GM23338 (cell line): ENCODE measurements around the gene NTF3. TPM values are rescaled to one million over a fixed set of nuclear protein-coding genes. Genes with fewer than 3 reads are reported as not detected.

Source experiments
- ATAC-seq: fragments of 200-7000 bp; cut with Tn5 transposase; 3 replicates; pipeline ENCODE4 v1.9.1; 2020
- DNase-seq: peaks from one replicate; pipeline ENCODE4 v3.0.0-alpha.2; 2015; ENCODE audit warnings: low spot score
- H2AFZ ChIP-seq: fragments of 200-600 bp; sonication (generic); 2 replicates; pipeline ENCODE4 v1.8.0; 2016; ENCODE audit warnings: antibody characterized with exemption, mild to moderate bottlenecking, moderate library complexity
- H3F3A ChIP-seq: fragments of 200-600 bp; sonication (generic); replicated peaks from 2 replicates; pipeline ENCODE4 v1.8.0; 2017; ENCODE audit warnings: antibody characterized with exemption, mixed run types, low read depth
- H3K27ac ChIP-seq: fragments of 200-600 bp; sonication (generic); 2 replicates; pipeline ENCODE4 v1.6.1; 2016; ENCODE audit warnings: low read depth
- H3K27me3 ChIP-seq: fragments of 200-600 bp; sonication (generic); 2 replicates; pipeline ENCODE4 v1.8.0; 2016; ENCODE audit warnings: mild to moderate bottlenecking, mixed run types, moderate library complexity; ENCODE audit not compliant: insufficient read depth
- H3K36me3 ChIP-seq: fragments of 200-600 bp; sonication (generic); 2 replicates; pipeline ENCODE4 v1.8.0; 2016; ENCODE audit warnings: mild to moderate bottlenecking; ENCODE audit not compliant: insufficient read depth
- H3K4me1 ChIP-seq: fragments of 200-600 bp; sonication (generic); 2 replicates; pipeline ENCODE4 v1.8.0; 2016; ENCODE audit warnings: mild to moderate bottlenecking, moderate library complexity; ENCODE audit not compliant: insufficient read depth
- H3K4me2 ChIP-seq: fragments of 200-600 bp; sonication (generic); 2 replicates; pipeline ENCODE4 v1.7.1; 2017; ENCODE audit warnings: mixed run types
- H3K4me3 ChIP-seq: fragments of 200-600 bp; sonication (generic); 2 replicates; pipeline ENCODE4 v1.6.1; 2016; ENCODE audit warnings: mixed run types
- H3K79me2 ChIP-seq: fragments of 200-600 bp; sonication (generic); replicated peaks from 2 replicates; pipeline ENCODE4 v1.8.0; 2017; ENCODE audit warnings: mild to moderate bottlenecking; ENCODE audit not compliant: insufficient read depth
- H3K9me2 ChIP-seq: fragments of 200-600 bp; sonication (generic); 2 replicates; pipeline ENCODE4 v1.8.0; 2017; ENCODE audit not compliant: insufficient read depth
- H4K20me1 ChIP-seq: fragments of 200-600 bp; sonication (generic); replicated peaks from 2 replicates; pipeline ENCODE4 v1.8.0; 2017; ENCODE audit warnings: mild to moderate bottlenecking; ENCODE audit not compliant: insufficient read depth
- H3K27ac Mint-ChIP-seq: 2 replicates; pipeline ENCODE4 v1.8.0; 2020; ENCODE audit warnings: inconsistent platforms, mild to moderate bottlenecking, moderate library complexity, mixed read lengths
- H3K27me3 Mint-ChIP-seq: 3 replicates; pipeline ENCODE4 v1.8.0; 2022; ENCODE audit warnings: low read depth, mild to moderate bottlenecking, moderate library complexity, mixed read lengths, inconsistent platforms; ENCODE audit not compliant: insufficient read depth, poor library complexity
- H3K36me3 Mint-ChIP-seq: 3 replicates; pipeline ENCODE4 v1.8.0; 2021; ENCODE audit warnings: low read depth, mild to moderate bottlenecking, inconsistent platforms, moderate library complexity, mixed read lengths
- H3K4me1 Mint-ChIP-seq: 3 replicates; pipeline ENCODE4 v1.8.0; 2020; ENCODE audit warnings: mild to moderate bottlenecking, inconsistent platforms, mixed read lengths
- H3K4me3 Mint-ChIP-seq: 3 replicates; pipeline ENCODE4 v1.8.0; 2021; ENCODE audit warnings: moderate library complexity, mild to moderate bottlenecking, inconsistent platforms, mixed read lengths
- H3K9me3 Mint-ChIP-seq: 3 replicates; pipeline ENCODE4 v1.8.0; 2020; ENCODE audit warnings: moderate library complexity, mild to moderate bottlenecking, inconsistent platforms, mixed read lengths
- CREB1 ChIP-seq: fragments of 250-450 bp; sonication (Bioruptor Pico); IDR thresholded peaks from 2 replicates; pipeline ENCODE4 v1.5.0; 2020; ENCODE audit warnings: low read depth, mild to moderate bottlenecking, moderate library complexity
- EZH2 ChIP-seq: fragments of 200-600 bp; sonication (generic); IDR thresholded peaks from one replicate; pipeline ENCODE4 v1.8.0; 2017; ENCODE audit warnings: antibody characterized with exemption, mild to moderate bottlenecking, low read depth; ENCODE audit not compliant: unreplicated experiment
- STAT1 ChIP-seq: IDR thresholded peaks from one replicate; pipeline ENCODE4 v1.6.1; 2016; ENCODE audit warnings: antibody characterized with exemption; ENCODE audit not compliant: unreplicated experiment
- ZNF114 ChIP-seq: fragments of 250-450 bp; sonication (Bioruptor Pico); IDR thresholded peaks from 2 replicates; pipeline ENCODE4 v1.5.0; 2020; ENCODE audit warnings: mild to moderate bottlenecking, moderate library complexity
- polyA plus RNA-seq: library from polyadenylated mRNA; unstranded; fragments of >200 nt; fragmentation: Nextera tagmentation; extraction: Ambion mirVana; gene quantifications from 2 replicates; pipeline ENCODE4 v1.2.1, GENCODE V29; 2016
- total RNA-seq: library from RNA; depleted of rRNA; stranded (reverse); fragments of >200 nt; shearing (Covaris generic); gene quantifications from 2 replicates; pipeline ENCODE4 v1.2.3, GENCODE V29; 2014
- TF ChIP-seq, protein P1 (sequence below): fragments of 250-450 bp; sonication (Bioruptor Pico); IDR thresholded peaks from 2 replicates; pipeline ENCODE4 v1.5.0; 2020; ENCODE audit warnings: mild to moderate bottlenecking, moderate library complexity
- TF ChIP-seq, protein P2 (sequence below): IDR thresholded peaks from 2 replicates; pipeline ENCODE4 v1.6.1; 2016; ENCODE audit warnings: antibody characterized with exemption
- TF ChIP-seq, protein P3 (sequence below), 2 experiments: fragments of 200-600 bp in 1 of 2; sonication (generic) in 1 of 2; conservative IDR thresholded peaks; 2 replicates each; pipeline versions ENCODE4 v1.5.1 to v1.6.1; 2016 to 2017; ENCODE audit warnings: antibody characterized with exemption in 2 of 2, low read depth in 2 of 2, mild to moderate bottlenecking in 2 of 2, moderate library complexity in 1 of 2

The NTF3 gene
- total and polyA plus RNA-seq, 2 experiments from 2014 or later: 1.2 TPM; not detected in 1

DNA sequence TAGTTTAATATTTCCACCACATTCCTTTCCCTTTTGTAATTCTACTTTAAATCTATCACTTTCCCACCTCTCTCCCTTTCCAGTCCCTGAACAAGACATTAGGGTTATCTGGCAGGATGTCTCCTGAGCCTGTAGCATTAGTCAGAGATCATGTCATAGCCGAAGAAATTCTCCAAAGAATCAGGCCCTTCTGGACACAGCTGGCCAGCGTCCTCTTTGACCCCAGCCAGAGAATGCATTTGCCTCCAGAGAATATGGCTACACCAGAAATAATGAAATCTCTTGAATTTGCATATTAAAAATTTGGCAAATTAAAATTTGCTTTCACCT, 56.7 kb downstream of the NTF3 start (continued):
- TF ChIP-seq, protein P1, sequence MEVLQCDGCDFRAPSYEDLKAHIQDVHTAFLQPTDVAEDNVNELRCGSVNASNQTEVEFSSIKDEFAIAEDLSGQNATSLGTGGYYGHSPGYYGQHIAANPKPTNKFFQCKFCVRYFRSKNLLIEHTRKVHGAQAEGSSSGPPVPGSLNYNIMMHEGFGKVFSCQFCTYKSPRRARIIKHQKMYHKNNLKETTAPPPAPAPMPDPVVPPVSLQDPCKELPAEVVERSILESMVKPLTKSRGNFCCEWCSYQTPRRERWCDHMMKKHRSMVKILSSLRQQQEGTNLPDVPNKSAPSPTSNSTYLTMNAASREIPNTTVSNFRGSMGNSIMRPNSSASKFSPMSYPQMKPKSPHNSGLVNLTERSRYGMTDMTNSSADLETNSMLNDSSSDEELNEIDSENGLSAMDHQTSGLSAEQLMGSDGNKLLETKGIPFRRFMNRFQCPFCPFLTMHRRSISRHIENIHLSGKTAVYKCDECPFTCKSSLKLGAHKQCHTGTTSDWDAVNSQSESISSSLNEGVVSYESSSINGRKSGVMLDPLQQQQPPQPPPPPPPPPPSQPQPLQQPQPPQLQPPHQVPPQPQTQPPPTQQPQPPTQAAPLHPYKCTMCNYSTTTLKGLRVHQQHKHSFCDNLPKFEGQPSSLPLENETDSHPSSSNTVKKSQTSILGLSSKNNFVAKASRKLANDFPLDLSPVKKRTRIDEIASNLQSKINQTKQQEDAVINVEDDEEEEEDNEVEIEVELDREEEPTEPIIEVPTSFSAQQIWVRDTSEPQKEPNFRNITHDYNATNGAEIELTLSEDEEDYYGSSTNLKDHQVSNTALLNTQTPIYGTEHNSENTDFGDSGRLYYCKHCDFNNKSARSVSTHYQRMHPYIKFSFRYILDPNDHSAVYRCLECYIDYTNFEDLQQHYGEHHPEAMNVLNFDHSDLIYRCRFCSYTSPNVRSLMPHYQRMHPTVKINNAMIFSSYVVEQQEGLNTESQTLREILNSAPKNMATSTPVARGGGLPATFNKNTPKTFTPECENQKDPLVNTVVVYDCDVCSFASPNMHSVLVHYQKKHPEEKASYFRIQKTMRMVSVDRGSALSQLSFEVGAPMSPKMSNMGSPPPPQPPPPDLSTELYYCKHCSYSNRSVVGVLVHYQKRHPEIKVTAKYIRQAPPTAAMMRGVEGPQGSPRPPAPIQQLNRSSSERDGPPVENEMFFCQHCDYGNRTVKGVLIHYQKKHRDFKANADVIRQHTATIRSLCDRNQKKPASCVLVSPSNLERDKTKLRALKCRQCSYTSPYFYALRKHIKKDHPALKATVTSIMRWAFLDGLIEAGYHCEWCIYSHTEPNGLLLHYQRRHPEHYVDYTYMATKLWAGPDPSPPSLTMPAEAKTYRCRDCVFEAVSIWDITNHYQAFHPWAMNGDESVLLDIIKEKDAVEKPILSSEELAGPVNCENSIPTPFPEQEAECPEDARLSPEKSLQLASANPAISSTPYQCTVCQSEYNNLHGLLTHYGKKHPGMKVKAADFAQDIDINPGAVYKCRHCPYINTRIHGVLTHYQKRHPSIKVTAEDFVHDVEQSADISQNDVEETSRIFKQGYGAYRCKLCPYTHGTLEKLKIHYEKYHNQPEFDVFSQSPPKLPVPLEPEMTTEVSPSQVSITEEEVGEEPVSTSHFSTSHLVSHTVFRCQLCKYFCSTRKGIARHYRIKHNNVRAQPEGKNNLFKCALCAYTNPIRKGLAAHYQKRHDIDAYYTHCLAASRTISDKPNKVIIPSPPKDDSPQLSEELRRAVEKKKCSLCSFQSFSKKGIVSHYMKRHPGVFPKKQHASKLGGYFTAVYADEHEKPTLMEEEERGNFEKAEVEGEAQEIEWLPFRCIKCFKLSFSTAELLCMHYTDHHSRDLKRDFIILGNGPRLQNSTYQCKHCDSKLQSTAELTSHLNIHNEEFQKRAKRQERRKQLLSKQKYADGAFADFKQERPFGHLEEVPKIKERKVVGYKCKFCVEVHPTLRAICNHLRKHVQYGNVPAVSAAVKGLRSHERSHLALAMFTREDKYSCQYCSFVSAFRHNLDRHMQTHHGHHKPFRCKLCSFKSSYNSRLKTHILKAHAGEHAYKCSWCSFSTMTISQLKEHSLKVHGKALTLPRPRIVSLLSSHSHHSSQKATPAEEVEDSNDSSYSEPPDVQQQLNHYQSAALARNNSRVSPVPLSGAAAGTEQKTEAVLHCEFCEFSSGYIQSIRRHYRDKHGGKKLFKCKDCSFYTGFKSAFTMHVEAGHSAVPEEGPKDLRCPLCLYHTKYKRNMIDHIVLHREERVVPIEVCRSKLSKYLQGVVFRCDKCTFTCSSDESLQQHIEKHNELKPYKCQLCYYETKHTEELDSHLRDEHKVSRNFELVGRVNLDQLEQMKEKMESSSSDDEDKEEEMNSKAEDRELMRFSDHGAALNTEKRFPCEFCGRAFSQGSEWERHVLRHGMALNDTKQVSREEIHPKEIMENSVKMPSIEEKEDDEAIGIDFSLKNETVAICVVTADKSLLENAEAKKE (CRISPR knock-in tag): no peak
- TF ChIP-seq CREB1 (CRISPR knock-in tag): no peak
- TF ChIP-seq EZH2: no peak
- TF ChIP-seq STAT1: no peak

DNA sequence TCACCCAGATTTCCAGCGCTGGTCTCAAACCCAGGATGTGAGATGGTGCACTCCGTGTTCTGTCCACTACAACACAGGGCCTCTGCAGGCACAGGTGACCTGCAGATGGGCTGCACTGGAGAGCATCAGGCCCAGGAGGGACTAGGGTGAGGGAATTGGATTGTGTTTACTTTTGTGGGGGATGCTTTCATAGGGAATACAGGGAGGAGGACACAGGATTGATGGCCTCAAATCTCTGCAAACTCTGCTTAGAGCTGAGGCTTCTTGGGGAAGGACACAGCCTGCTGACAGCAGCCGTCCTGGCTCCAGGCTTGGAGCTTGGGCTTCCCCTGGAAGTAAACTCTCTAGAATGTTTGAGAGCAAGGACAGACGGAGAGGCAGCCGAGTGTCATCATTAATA, 57.1 kb downstream of the NTF3 start:
- peaks cover 2% of the 10 kb centered on the region for H3K27me3 Mint-ChIP-seq
- DNase-seq: no peak
- Histone ChIP-seq H3K4me3 (no peak overlapping the region), H3K4me2 (no peak overlapping the region), H3K79me2 (no peaks in the 10 kb centered on the region), H3K36me3 (no peaks in the 10 kb centered on the region), H3K4me1 (no peaks in the 10 kb centered on the region), H4K20me1 (no peaks in the 10 kb centered on the region), H2AFZ (no peak overlapping the region), H3F3A (no peaks in the 10 kb centered on the region), H3K9me2 (no peaks in the 10 kb centered on the region), H3K27me3 (no peaks in the 10 kb centered on the region), H3K27ac (no peak overlapping the region)
- no peak for ATAC-seq
- H3K4me1 Mint-ChIP-seq: peaks cover 15% of the 10 kb centered on the region
- TF ChIP-seq, protein P2, sequence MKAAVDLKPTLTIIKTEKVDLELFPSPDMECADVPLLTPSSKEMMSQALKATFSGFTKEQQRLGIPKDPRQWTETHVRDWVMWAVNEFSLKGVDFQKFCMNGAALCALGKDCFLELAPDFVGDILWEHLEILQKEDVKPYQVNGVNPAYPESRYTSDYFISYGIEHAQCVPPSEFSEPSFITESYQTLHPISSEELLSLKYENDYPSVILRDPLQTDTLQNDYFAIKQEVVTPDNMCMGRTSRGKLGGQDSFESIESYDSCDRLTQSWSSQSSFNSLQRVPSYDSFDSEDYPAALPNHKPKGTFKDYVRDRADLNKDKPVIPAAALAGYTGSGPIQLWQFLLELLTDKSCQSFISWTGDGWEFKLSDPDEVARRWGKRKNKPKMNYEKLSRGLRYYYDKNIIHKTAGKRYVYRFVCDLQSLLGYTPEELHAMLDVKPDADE: no peak
- TF ChIP-seq ZNF114 (CRISPR knock-in tag): no peak
- TF ChIP-seq, protein P3, sequence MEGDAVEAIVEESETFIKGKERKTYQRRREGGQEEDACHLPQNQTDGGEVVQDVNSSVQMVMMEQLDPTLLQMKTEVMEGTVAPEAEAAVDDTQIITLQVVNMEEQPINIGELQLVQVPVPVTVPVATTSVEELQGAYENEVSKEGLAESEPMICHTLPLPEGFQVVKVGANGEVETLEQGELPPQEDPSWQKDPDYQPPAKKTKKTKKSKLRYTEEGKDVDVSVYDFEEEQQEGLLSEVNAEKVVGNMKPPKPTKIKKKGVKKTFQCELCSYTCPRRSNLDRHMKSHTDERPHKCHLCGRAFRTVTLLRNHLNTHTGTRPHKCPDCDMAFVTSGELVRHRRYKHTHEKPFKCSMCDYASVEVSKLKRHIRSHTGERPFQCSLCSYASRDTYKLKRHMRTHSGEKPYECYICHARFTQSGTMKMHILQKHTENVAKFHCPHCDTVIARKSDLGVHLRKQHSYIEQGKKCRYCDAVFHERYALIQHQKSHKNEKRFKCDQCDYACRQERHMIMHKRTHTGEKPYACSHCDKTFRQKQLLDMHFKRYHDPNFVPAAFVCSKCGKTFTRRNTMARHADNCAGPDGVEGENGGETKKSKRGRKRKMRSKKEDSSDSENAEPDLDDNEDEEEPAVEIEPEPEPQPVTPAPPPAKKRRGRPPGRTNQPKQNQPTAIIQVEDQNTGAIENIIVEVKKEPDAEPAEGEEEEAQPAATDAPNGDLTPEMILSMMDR (conservative IDR thresholded peaks at IDR 0.05; ENCODE audit: low read depth in 2 of 2): no peak
- TF ChIP-seq, protein P1 (CRISPR knock-in tag): no peak
- H3K4me3 Mint-ChIP-seq: no peak overlapping the region
- H3K36me3 Mint-ChIP-seq: no peaks in the 10 kb centered on the region
- H3K9me3 Mint-ChIP-seq: no peaks in the 10 kb centered on the region
- no peak overlapping the region for H3K27ac Mint-ChIP-seq
